Stimulated activated CD4-positive, alpha-beta T cell treated with anti-CD3 and anti-CD28 coated beads, TNF-alpha, amount 100 ng/mL, for 48 hours (primary cell): ENCODE data around the gene OLFM1.
"Not testable (repeated sequence)": the region's sequence is repeated elsewhere in the genome, so short reads cannot be mapped to it uniquely, and the experiment has no call there.

Source experiments
- DNase-seq, 3 donors: peaks; one replicate each; pipeline ENCODE4 v3.0.0-alpha.2; 2020; ENCODE audit warnings: low read depth in 3 of 3

OLFM1 gene

GRCh38 chr9:135152614-135153334, 65.3 kb downstream of the OLFM1 start:
- no peak for DNase-seq

- DNase-seq, result no peak
Measured at GRCh38 chr9:135154050-135154615, 66.7 kb downstream of the OLFM1 start.

- no peak for DNase-seq
Measured at GRCh38 chr9:135155396-135155795, 67.9 kb downstream of the OLFM1 start.

GRCh38 chr9:135156525-135157510, 69.3 kb downstream of the OLFM1 start:
- no peak for DNase-seq

GRCh38 chr9:135157856-135158563, 70.5 kb downstream of the OLFM1 start:
- no peak for DNase-seq

GRCh38 chr9:135158564-135158937, 71.1 kb downstream of the OLFM1 start:
- no peak for DNase-seq

- DNase-seq, result no peak
Measured at GRCh38 chr9:135159801-135160200, 72.3 kb downstream of the OLFM1 start.

GRCh38 chr9:135160862-135161261, 73.4 kb downstream of the OLFM1 start:
- DNase-seq, result no peak

GRCh38 chr9:135162599-135162998, 75.1 kb downstream of the OLFM1 start:
- DNase-seq, result not testable (repeated sequence)

GRCh38 chr9:135163023-135163780, 75.7 kb downstream of the OLFM1 start:
- DNase-seq, result no peak

GRCh38 chr9:135164036-135164435, 76.6 kb downstream of the OLFM1 start:
- no peak for DNase-seq

GRCh38 chr9:135165003-135165711, 77.7 kb downstream of the OLFM1 start:
- DNase-seq, result no peak

- no peak for DNase-seq
Measured at GRCh38 chr9:135165756-135166519, 78.5 kb downstream of the OLFM1 start.

- DNase-seq, result no peak
Measured at GRCh38 chr9:135166565-135166964, 79.1 kb downstream of the OLFM1 start.

- DNase-seq, result no peak
Measured at GRCh38 chr9:135167356-135167755, 79.9 kb downstream of the OLFM1 start.

GRCh38 chr9:135167849-135168655, 80.6 kb downstream of the OLFM1 start:
- DNase-seq, result no peak

GRCh38 chr9:135169709-135170226, 82.3 kb downstream of the OLFM1 start:
- DNase-seq, result no peak

- no peak for DNase-seq
Measured at GRCh38 chr9:135170535-135170934, 83.1 kb downstream of the OLFM1 start.
